ENCODE measurements around the gene S100A14.
A peak's percentile ranks its signal among the peaks of the same experiment; 100 is the strongest.
"Not testable (repeated sequence)": the region's sequence is repeated elsewhere in the genome, so short reads cannot be mapped to it uniquely, and the experiment has no call there.

Gene S100A14

DNA sequence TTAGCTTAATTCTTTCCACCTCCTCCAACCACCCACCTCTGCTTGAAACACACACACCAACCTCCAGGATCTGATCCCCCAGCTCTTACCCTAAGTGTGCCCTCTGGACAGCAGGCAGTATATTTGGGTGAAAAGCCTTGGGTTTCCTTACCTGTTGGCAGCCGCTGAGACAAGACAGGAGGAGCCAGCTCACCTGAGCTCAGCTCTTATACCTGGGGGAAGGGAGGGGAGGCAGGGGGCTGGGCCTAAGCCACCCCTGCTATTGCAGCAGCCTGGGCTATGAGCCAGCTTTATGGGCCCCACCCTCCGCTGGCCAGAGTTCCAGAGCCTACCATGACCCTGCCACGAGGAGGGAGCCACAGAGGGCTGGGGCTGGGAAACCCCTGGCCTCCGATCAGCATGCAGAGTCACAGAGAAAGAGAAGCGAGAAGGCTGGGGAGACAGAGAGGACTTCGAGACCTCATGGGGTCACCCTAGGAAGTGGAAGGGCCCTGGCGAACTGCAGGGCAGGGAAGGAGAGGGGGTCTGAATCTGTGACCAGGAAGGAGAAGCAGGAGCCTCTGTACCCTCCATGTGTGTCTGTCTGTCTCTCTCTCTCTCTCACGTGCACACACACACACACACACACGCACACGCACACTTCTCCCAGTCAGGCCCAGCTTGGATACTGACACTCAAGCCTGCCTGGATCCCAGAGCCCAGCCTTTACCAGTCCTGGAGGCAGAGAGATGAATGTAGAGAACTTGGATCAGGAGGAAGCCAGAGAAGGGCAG is at the start of gene S100A14:
Gene S100A14 (minus strand): TSS at position 182 of the 773 bp plus-strand sequence. CDS start 467 bp downstream, outside the sequence.
- DNase-seq, result no peak

- DNase-seq, result no peak
Measured at GRCh38 chr1:153663211-153663610, 47.1 kb upstream of the S100A14 start.

- DNase-seq, result no peak
Measured at GRCh38 chr1:153662269-153662668, 46.1 kb upstream of the S100A14 start.

DNA sequence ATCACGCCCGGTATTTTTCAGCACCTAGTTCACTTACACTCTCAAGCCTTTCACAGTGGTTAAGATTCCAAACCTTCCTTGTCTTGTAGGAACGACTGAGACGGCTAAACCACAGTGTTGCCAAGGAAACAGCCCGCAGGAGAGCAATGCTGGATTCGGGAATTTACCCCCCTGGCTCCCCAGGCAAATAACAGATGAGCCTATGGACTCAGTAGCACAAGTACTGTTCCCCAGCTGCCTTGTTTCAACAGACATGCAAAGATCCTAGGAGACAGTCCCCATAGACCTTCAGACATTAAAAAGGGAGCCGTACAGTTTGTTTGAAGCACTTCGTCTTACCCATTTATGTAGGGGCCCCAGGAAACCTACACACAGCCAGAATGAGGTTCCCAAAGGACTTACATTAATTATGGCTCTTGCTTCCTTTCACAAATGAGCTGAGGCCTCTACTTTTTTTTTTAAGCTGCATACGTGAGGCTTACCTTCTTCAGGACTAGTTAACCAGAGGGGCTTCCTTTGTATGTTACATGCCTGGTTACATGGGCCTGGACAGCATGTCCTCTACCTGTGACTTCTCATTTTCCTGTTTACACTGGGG is 45.1 kb upstream of the S100A14 start:
- no peak for DNase-seq

- no peak for DNase-seq
Measured at GRCh38 chr1:153659656-153660055, 43.5 kb upstream of the S100A14 start.

DNA sequence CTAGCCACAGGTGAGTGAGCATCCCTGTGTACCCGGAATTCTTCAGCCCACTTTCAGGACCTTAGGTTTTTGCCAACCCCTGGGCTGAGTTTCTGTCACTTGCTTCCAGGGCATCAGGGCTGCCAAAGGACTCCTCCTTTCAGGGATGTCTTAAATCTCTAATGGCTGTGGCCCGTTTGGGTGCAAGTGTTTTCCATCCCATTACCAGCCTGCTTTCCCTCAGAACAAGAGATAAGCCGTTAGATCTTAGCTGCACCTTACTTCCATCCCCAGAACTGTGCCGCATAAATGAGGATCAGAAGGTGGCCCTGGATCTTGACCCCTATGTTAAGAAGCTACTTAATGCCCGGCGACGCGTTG is 43.0 kb upstream of the S100A14 start:
- DNase-seq, result no peak

DNA sequence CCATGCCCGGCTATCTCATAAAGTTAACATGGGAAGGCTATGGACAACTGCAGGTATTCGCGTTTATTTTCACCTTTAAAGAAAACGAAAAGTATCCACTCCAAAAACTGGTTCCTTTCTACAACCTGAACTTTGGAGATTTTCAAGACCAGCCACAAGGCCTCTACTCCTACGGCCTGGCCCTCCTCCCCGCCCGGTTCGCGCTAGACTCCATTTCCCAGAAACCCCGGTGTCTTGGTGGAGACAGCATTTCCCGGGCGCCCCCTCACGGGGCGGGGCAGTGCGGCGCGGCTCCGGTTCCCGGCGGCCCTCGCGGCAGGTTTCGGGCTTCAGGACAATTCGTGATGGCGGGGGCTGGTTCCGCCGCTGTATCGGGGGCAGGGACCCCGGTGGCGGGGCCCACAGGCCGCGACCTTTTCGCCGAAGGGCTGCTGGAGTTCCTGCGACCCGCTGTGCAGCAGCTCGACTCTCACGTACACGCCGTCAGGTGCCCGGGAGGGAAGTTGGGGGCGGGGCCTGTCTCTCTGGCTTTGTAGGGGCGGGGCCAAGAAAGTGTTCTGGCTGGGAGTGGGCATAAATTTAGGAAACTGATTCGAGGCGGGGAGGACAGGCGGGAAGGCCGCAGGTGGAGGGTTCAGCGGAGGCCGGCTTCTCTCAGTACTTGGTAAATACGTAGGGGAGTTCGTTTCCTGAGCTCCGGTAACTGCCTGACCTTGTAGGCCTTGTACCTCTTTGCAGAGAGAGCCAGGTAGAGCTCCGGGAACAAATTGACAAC is 42.5 kb upstream of the S100A14 start, which contains the start of gene SNAPIN:
Gene SNAPIN (plus strand): TSS at position 304 of the 775 bp plus-strand sequence. CDS start 41 bp downstream, at position 345.
- DNase-seq, result peak; percentile 83

DNA sequence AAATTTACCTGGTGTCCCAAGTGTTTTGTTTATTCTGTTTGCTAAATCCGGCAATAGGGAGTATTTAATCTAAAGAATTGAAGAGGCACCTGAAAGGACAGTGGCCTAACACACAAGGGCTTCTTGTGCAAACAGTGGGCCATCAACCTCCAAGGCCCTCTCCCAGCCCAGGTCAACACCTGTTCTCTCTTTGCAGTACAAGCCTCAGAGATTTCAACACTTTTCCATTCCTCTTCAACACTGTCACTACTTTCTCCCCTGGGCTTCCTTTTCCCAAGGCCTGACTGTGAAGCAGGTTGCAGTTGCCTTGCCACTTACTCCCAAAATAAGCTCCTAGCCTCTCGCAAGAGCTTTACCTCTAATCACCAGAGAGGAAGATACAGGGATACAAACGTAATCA is 39.2 kb upstream of the S100A14 start:
- DNase-seq, result no peak

GRCh38 chr1:153652805-153653500 is 36.8 kb upstream of the S100A14 start:
- DNase-seq, result no peak

DNA sequence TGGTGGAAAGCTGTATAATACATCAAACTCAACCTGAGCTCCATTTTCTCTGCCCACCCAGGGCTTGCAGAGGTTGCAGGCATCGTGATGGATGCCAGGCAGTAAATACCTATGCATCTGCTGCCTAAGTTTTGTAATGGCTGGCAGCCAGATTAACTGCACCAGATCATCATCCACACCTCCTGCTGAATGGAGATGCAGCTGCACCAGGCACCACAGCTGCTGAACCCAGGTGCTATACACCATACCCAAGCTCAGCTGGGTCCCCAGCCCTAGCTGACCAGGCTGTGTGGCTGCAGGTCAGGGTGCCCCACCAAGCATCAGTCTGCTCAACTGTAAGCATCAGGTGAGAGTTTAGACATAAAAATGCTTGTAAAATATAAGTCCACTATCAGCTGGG is 35.6 kb upstream of the S100A14 start:
- no peak for DNase-seq

DNA sequence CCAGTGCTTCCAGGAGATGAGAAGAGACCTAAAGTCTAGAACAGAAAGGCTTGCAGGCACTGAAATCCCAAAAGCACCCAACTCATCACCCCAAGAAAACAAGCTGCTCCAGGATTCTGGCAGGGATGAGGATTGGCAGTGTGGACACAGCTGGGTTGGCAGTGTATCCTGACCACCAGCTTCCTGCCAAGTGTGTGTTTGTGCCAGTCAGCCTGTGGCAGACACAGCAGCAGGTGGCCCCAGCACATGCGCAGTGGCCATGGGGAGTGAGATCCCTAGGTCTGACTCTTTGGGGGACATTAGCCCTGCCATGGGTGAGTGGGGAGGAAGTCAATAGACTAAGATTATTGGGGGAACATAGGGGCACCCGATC is 33.7 kb upstream of the S100A14 start:
- DNase-seq, result no peak

GRCh38 chr1:153649137-153649862 is 33.2 kb upstream of the S100A14 start:
- DNase-seq, result no peak

GRCh38 chr1:153648000-153648643 is 32.0 kb upstream of the S100A14 start:
- DNase-seq, result no peak

DNA sequence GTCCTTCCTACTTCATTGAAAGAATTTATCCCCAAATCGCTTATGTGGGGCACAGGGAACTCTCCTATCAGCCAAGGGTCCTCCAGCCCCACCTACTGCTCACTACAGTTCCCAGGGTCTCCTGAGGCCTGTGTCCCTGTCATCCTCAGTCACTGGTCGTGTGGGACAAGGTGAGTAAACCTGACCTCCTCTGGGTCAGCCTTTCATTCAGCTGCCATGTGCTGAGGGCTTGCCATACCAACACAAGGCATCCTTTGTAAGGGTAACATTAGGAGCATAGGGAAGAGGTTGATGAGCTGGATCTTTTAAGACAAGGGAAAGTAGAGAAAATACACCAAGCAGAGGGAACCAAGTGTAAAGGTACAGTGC is 31.2 kb upstream of the S100A14 start:
- DNase-seq, result no peak

- DNase-seq, result no peak
Measured at GRCh38 chr1:153646672-153647345, 30.7 kb upstream of the S100A14 start.

DNA sequence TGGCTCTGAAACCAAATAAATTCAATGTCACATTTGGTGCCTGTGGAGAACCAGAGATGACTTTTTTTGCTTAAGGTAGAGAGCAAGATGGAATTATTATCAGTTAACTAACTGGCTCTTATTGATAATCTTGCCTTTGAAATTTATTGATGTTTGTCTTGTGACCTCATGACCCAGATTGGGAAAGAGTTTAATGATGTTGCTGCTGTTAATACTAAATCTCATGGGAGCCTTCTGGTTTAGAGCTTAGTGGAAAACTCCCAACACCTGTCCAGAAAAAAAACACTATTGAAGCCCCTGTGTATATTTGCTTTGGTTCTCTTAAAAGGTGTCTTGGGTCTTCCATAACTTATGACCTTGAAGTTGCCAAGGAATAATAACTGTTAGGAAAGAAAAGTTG is 27.7 kb upstream of the S100A14 start:
- no peak for DNase-seq

- DNase-seq, result no peak
Measured at GRCh38 chr1:153643100-153643499, 27.0 kb upstream of the S100A14 start.

- no peak for DNase-seq
Measured at GRCh38 chr1:153642161-153642560, 26.0 kb upstream of the S100A14 start.

DNA sequence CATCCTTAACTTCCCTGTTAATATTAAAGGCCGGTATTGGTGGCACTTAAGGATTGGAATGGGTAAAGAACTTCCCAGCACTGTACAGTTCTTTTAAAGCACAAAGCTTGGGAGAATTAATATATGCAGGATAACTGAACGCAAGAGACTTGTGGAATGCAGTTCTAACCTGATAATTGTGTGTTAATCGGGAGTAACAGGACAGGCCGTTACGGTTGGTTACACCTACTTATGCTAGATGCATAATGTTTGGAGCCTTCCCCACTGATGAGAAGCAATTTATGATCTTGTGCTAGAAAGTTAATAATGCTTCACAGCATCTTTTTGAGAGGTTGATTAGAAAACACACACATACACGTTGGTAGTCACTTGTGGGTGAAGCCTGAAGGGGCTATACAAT is 24.7 kb upstream of the S100A14 start:
- no peak for DNase-seq

- not testable (repeated sequence) for DNase-seq
Measured at GRCh38 chr1:153640213-153640612, 24.1 kb upstream of the S100A14 start.

- DNase-seq, result no peak
Measured at GRCh38 chr1:153639280-153639679, 23.2 kb upstream of the S100A14 start.
